Nephron (organoid): Measurements from ENCODE around the gene FNDC3B.
"Not testable (repeated sequence)": the region's sequence is repeated elsewhere in the genome, so short reads cannot be mapped to it uniquely, and the experiment has no call there.

ENCODE experiments used
- H3K27ac Mint-ChIP-seq, 3 experiments: 2 replicates each; pipeline ENCODE4 v1.8.0; 2020; ENCODE audit warnings: mixed read lengths in 3 of 3, mild to moderate bottlenecking in 2 of 3, moderate library complexity in 1 of 3
- H3K27me3 Mint-ChIP-seq: 2 replicates; pipeline ENCODE4 v1.8.0; 2021; ENCODE audit warnings: low read depth, mild to moderate bottlenecking, moderate library complexity, mixed read lengths
- H3K36me3 Mint-ChIP-seq: 2 replicates; pipeline ENCODE4 v1.8.0; 2020; ENCODE audit warnings: low read depth, mixed read lengths
- H3K4me1 Mint-ChIP-seq: 2 replicates; pipeline ENCODE4 v1.8.0; 2020; ENCODE audit warnings: mixed read lengths
- H3K4me3 Mint-ChIP-seq, 3 experiments: 2 replicates each; pipeline ENCODE4 v1.8.0; 2020; ENCODE audit warnings: mild to moderate bottlenecking in 3 of 3, mixed read lengths in 3 of 3, moderate library complexity in 2 of 3
- H3K9me3 Mint-ChIP-seq: 2 replicates; pipeline ENCODE4 v1.8.0; 2020; ENCODE audit warnings: mixed read lengths
- CTCF ChIP-seq, 3 experiments: fragments of 200-600 bp; sonication (generic); IDR thresholded peaks; one replicate each; pipeline ENCODE4 v1.5.0; 2021; ENCODE audit warnings: antibody characterized with exemption in 3 of 3; ENCODE audit not compliant: unreplicated experiment in 3 of 3

Gene FNDC3B

DNA sequence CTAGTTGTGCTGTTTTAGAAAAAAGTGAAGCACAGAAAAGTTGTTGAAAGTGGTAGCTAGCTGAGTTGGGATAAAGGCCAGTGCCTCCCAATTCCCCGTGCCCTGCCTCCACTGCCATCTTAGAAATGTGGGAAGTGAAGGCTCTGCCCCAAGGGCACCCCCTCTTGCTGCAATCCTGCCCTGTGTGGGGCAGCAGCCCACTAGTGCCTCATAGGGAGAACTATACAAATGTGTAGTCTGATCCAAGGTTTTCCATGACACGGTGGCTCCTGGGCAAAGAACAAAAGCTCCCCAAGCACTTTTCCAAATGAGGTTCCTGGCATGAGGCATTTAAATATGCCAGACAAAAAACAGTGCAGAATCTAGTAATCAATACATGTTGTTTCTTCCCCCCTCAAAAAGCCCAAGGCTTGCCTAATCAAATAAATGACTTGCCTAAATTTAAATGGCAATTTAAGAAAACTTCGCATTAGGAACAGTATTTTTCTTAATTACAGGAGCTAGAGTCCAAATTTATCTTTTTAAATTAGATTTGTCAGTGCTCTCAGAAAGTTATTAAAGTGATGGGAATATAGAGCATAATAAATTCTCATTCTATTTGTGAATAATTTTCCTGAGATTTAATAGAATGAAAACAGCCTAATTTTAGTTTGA, 325.1 kb downstream of the FNDC3B start:
- Mint-ChIP-seq H3K27me3 (no peaks in the 10 kb centered on the region), H3K4me1 (peaks cover 21% of the 10 kb centered on the region), H3K36me3 (peaks cover 80% of the 10 kb centered on the region), H3K9me3 (no peaks in the 10 kb centered on the region), H3K27ac (peak overlapping the region in 1 of 3 experiments; percentile 17), H3K4me3 (no peak overlapping the region)
- TF ChIP-seq CTCF (IDR thresholded peaks at IDR 0.05; ENCODE audit: unreplicated experiment in 3 of 3): no peak

GRCh38 chr3:172365028-172365567, 325.7 kb downstream of the FNDC3B start:
- Mint-ChIP-seq H3K4me3 (no peak overlapping the region), H3K4me1 (peaks cover 27% of the 10 kb centered on the region), H3K27me3 (no peaks in the 10 kb centered on the region), H3K36me3 (peaks cover 81% of the 10 kb centered on the region), H3K9me3 (no peaks in the 10 kb centered on the region), H3K27ac (peak overlapping the region in 1 of 3 experiments; percentile 17)
- TF ChIP-seq CTCF (IDR thresholded peaks at IDR 0.05; ENCODE audit: unreplicated experiment in 3 of 3): no peak

GRCh38 chr3:172367205-172368105, 328.1 kb downstream of the FNDC3B start:
- H3K4me1 Mint-ChIP-seq: peaks cover 39% of the 10 kb centered on the region
- H3K9me3 Mint-ChIP-seq: no peaks in the 10 kb centered on the region
- H3K27me3 Mint-ChIP-seq: no peaks in the 10 kb centered on the region
- peak overlapping the region in 2 of 3 experiments; percentile 67 to 75 for H3K27ac Mint-ChIP-seq
- peaks cover 78% of the 10 kb centered on the region for H3K36me3 Mint-ChIP-seq
- TF ChIP-seq CTCF (IDR thresholded peaks at IDR 0.05; ENCODE audit: unreplicated experiment in 3 of 3): no peak
- H3K4me3 Mint-ChIP-seq: no peak overlapping the region

DNA sequence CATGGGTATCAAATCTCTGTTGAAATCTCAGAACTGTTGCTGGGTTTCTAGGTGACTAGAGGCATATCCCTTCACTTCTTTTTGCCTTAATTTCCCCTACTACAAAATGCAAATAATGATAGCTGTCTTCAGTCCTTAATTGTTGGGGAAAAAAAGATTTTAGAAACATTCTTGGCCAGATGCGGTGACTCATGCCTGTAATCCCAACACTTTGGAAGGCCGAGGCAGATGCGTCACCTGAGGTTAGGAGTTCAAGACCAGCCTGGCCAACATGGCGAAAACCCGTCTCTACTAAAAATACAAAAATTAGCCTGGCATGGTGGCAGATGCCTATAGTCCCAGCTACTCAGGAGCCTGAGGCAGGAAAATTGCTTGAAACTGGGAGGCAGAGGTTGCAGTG, 329.2 kb downstream of the FNDC3B start:
- peak overlapping the region in 1 of 3 experiments; percentile 22 for H3K27ac Mint-ChIP-seq
- peaks cover 76% of the 10 kb centered on the region for H3K36me3 Mint-ChIP-seq
- peaks cover 44% of the 10 kb centered on the region for H3K4me1 Mint-ChIP-seq
- not testable (repeated sequence) for H3K4me3 Mint-ChIP-seq, H3K9me3 Mint-ChIP-seq, H3K27me3 Mint-ChIP-seq

- H3K27me3 Mint-ChIP-seq: no peaks in the 10 kb centered on the region
- H3K4me3 Mint-ChIP-seq: no peak overlapping the region
- H3K9me3 Mint-ChIP-seq: no peaks in the 10 kb centered on the region
- peaks cover 70% of the 10 kb centered on the region for H3K36me3 Mint-ChIP-seq
- H3K4me1 Mint-ChIP-seq: peaks cover 47% of the 10 kb centered on the region
- peak overlapping the region; percentile 15 to 76 (median 37) for H3K27ac Mint-ChIP-seq
- TF ChIP-seq CTCF (IDR thresholded peaks at IDR 0.05; ENCODE audit: unreplicated experiment in 3 of 3): no peak
These were observed 330.3 kb downstream of the FNDC3B start for GRCh38 chr3:172369590-172370259.

- no peak overlapping the region for H3K4me3 Mint-ChIP-seq
- TF ChIP-seq CTCF (IDR thresholded peaks at IDR 0.05; ENCODE audit: unreplicated experiment in 3 of 3): no peak
- H3K27ac Mint-ChIP-seq: peak overlapping the region in 2 of 3 experiments; percentile 37 to 76
- H3K36me3 Mint-ChIP-seq: peaks cover 71% of the 10 kb centered on the region
- H3K27me3 Mint-ChIP-seq: no peaks in the 10 kb centered on the region
- H3K9me3 Mint-ChIP-seq: no peaks in the 10 kb centered on the region
- peaks cover 47% of the 10 kb centered on the region for H3K4me1 Mint-ChIP-seq
These were observed 331.0 kb downstream of the FNDC3B start for GRCh38 chr3:172370419-172370818.
